Upper lobe of left lung (tissue), 6 donors: ENCODE results near the gene LHX4. TPM values are rescaled to one million over a fixed set of nuclear protein-coding genes. Genes with fewer than 3 reads are reported as not detected.
"Not testable (repeated sequence)": the region's sequence is repeated elsewhere in the genome, so short reads cannot be mapped to it uniquely, and the experiment has no call there.

Experiments used
- ATAC-seq, 2 donors: fragments of 200-7000 bp; cut with Tn5 transposase; one replicate each; pipeline ENCODE4 v1.9.1; 2022; ENCODE audit warnings: mild to moderate bottlenecking in 2 of 2, moderate library complexity in 2 of 2; ENCODE audit not compliant: low FRiP score in 2 of 2
- DNase-seq, 2 donors: peaks; one replicate each; pipeline ENCODE4 v3.0.0-alpha.2; 2019 to 2020
- H3K27ac ChIP-seq, 4 donors: fragments of 200-600 bp; sonication (generic); one replicate each; pipeline ENCODE4 v1.5.1; 2016 to 2019
- H3K27me3 ChIP-seq, 4 donors: fragments of 200-600 bp; sonication (generic); one replicate each; pipeline ENCODE4 v1.5.1; 2017 to 2019
- H3K36me3 ChIP-seq, 4 donors: fragments of 200-600 bp; sonication (generic); one replicate each; pipeline ENCODE4 v1.5.1; 2016 to 2019
- H3K4me1 ChIP-seq, 4 donors: fragments of 200-600 bp; sonication (generic); one replicate each; pipeline ENCODE4 v1.5.1; 2018 to 2019
- H3K4me3 ChIP-seq, 4 donors: fragments of 200-600 bp; sonication (generic); one replicate each; pipeline ENCODE4 v1.5.1; 2017 to 2019; ENCODE audit warnings: mild to moderate bottlenecking in 2 of 4, moderate library complexity in 1 of 4
- H3K9me3 ChIP-seq, 4 donors: fragments of 200-600 bp; sonication (generic); one replicate each; pipeline ENCODE4 v1.5.1; 2018 to 2019
- EP300 ChIP-seq, 4 donors: sonication (generic); formaldehyde crosslinking; IDR thresholded peaks; one replicate each; pipeline ENCODE4 v1.5.1; 2017; ENCODE audit warnings: antibody characterized with exemption in 4 of 4, control low read depth in 2 of 4
- POLR2A ChIP-seq, 4 donors: fragments of 450-650 bp; IDR thresholded peaks; one replicate each; pipeline ENCODE4 v1.5.1; 2016 to 2017; ENCODE audit warnings: antibody characterized with exemption in 4 of 4, mild to moderate bottlenecking in 2 of 4
- POLR2AphosphoS5 ChIP-seq, 2 donors: sonication (generic); formaldehyde crosslinking; IDR thresholded peaks; one replicate each; pipeline ENCODE4 v1.5.1; 2017; ENCODE audit warnings: antibody characterized with exemption in 2 of 2
- WGBS, 2 donors: methylation state at CpG; one replicate each; pipeline ENCODE4 v1.1.5; 2017 to 2018; 5-methylcytosine and 5-hydroxymethylcytosine counted together
- total RNA-seq, 6 donors: library from RNA; depleted of rRNA in 4 of 6; stranded (reverse); fragments of >200 nt in 4 of 6; gene quantifications; one replicate each; pipeline versions ENCODE4 v1.1.0 to v1.2.1, GENCODE V29; 2016 to 2021
- TF ChIP-seq, protein P1 (sequence below), 6 experiments: fragments of 450-650 bp in 4 of 6; fragments of 200-600 bp in 2 of 6; sonication (generic) in 2 of 6; IDR thresholded peaks; one replicate each; pipeline ENCODE4 v1.5.1; 2016 to 2019; ENCODE audit warnings: antibody characterized with exemption in 6 of 6
- donor health status: DM: no; HTN: no; CAD: no; lungs with moderate emphysema.
- donor health status: DM: no; HTN: yes; CAD: no; lungs with severe emphysema.

LHX4 gene
- total RNA-seq, 6 donors from 2014 or later = 0.17 to 1.0 (median 0.30) TPM; not detected in 3

GRCh38 chr1:180199018-180199417 lies 31.0 kb upstream of the LHX4 start:
- DNase-seq = no peak
- H3K27me3 ChIP-seq = no peaks in the 10 kb centered on the region
- 94 to 95% methylated on average over 12 of the region's 12 CpGs for WGBS, 2 donors
- no peak overlapping the region for H3K27ac ChIP-seq
- H3K36me3 ChIP-seq = peaks cover 0 to 56% (median 41%) of the 10 kb centered on the region in 4 donors
- no peaks in the 10 kb centered on the region for H3K9me3 ChIP-seq
- ATAC-seq = no peak
- TF ChIP-seq EP300 (IDR thresholded peaks at IDR 0.05) = no peak
- TF ChIP-seq, protein P1, sequence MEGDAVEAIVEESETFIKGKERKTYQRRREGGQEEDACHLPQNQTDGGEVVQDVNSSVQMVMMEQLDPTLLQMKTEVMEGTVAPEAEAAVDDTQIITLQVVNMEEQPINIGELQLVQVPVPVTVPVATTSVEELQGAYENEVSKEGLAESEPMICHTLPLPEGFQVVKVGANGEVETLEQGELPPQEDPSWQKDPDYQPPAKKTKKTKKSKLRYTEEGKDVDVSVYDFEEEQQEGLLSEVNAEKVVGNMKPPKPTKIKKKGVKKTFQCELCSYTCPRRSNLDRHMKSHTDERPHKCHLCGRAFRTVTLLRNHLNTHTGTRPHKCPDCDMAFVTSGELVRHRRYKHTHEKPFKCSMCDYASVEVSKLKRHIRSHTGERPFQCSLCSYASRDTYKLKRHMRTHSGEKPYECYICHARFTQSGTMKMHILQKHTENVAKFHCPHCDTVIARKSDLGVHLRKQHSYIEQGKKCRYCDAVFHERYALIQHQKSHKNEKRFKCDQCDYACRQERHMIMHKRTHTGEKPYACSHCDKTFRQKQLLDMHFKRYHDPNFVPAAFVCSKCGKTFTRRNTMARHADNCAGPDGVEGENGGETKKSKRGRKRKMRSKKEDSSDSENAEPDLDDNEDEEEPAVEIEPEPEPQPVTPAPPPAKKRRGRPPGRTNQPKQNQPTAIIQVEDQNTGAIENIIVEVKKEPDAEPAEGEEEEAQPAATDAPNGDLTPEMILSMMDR (IDR thresholded peaks at IDR 0.05) = no peak
- no peak for TF ChIP-seq POLR2A (IDR thresholded peaks at IDR 0.05)
- no peak for TF ChIP-seq POLR2AphosphoS5 (IDR thresholded peaks at IDR 0.05)
- no peaks in the 10 kb centered on the region for H3K4me1 ChIP-seq
- no peak overlapping the region for H3K4me3 ChIP-seq

GRCh38 chr1:180201451-180202200 lies 28.4 kb upstream of the LHX4 start:
- ATAC-seq (no peak), DNase-seq (no peak)
- TF ChIP-seq, protein P1 (IDR thresholded peaks at IDR 0.05) = no peak
- TF ChIP-seq POLR2A (IDR thresholded peaks at IDR 0.05) (no peak), EP300 (IDR thresholded peaks at IDR 0.05) (no peak), POLR2AphosphoS5 (IDR thresholded peaks at IDR 0.05) (no peak)
- Histone ChIP-seq H3K4me1 (no peaks in the 10 kb centered on the region), H3K27me3 (no peaks in the 10 kb centered on the region), H3K27ac (no peak overlapping the region), H3K4me3 (no peak overlapping the region), H3K9me3 (no peaks in the 10 kb centered on the region), H3K36me3 (peaks cover 0 to 31% (median 17%) of the 10 kb centered on the region in 4 donors)
- WGBS, 2 donors = 80 to 97% methylated on average over 6 to 7 of the region's 7 CpGs

DNA sequence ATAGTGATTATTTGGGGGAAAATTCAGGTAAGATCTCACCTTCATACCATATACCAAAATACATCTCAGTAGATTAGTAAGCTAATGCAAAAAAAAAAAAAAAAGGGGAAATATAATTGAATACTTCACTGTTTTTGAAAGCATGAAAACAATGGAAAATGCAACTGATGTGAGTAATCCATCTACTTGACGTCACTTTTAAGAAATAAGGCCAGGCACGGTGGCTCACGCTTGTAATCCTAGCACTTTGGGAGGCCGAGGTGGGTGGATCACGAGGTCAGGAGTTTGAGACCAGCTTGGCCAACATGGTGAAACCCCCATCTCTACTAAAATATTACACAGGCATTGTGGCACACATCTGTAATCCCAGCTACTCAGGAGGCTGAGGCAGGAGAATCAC lies 27.5 kb upstream of the LHX4 start:
- H3K36me3 ChIP-seq = peaks cover 0 to 22% (median 11%) of the 10 kb centered on the region in 4 donors
- not testable (repeated sequence) for H3K27me3 ChIP-seq, H3K9me3 ChIP-seq, H3K27ac ChIP-seq, ATAC-seq, DNase-seq, H3K4me3 ChIP-seq, H3K4me1 ChIP-seq
- WGBS, 2 donors = 79 to 87% methylated on average over 5 of the region's 5 CpGs

DNA sequence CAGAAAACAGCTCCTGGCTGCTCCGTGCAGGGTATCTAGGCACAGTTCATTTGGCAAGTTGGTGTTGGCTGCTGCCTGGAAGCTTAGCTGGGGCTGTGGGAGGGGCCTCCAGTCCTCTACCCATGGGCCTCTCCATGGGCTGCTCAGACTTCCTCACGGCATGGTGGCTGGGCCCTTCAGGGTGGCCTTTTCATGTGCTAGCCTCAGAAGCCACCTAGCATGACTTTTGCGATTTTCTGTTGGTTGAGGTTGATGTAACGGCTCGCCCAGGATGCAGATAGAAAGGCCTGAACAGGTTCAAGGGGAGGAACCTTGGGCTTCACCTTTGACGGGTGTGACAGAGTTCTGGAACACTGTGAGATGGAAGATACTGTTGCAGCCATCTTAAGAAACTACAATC lies 25.8 kb upstream of the LHX4 start:
- no peaks in the 10 kb centered on the region for H3K4me1 ChIP-seq
- no peak for TF ChIP-seq EP300 (IDR thresholded peaks at IDR 0.05)
- no peak for TF ChIP-seq POLR2A (IDR thresholded peaks at IDR 0.05)
- TF ChIP-seq, protein P1 (IDR thresholded peaks at IDR 0.05) = no peak
- no peak for TF ChIP-seq POLR2AphosphoS5 (IDR thresholded peaks at IDR 0.05)
- no peak overlapping the region for H3K4me3 ChIP-seq
- ATAC-seq (no peak), DNase-seq (no peak)
- H3K36me3 ChIP-seq = peaks cover 0 to 7% (median under 1%) of the 10 kb centered on the region in 4 donors
- H3K27me3 ChIP-seq = no peaks in the 10 kb centered on the region
- 85 to 87% methylated on average over 6 of the region's 6 CpGs for WGBS, 2 donors
- H3K27ac ChIP-seq = no peak overlapping the region
- no peaks in the 10 kb centered on the region for H3K9me3 ChIP-seq

DNA sequence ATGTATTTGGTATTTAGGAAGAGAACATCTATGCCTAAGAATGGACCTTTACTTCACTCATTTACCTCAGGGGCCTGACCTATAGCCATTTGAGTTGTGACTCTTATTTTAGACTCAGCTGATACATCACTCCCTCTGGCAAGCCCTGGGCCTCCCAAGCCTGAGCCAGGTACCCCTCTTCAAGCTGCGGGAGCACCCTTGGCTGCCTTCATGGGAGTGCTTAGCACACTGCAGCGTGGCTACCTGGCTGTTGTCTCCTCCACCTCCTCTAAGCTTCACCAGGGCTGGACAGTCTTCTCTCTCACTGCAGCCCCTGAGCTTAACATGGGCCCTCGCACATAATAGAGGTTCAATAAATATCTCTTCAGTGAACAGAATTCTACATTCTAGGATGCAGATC lies 23.5 kb upstream of the LHX4 start:
- TF ChIP-seq POLR2AphosphoS5 (IDR thresholded peaks at IDR 0.05) = no peak
- no peak for TF ChIP-seq EP300 (IDR thresholded peaks at IDR 0.05)
- no peak for TF ChIP-seq POLR2A (IDR thresholded peaks at IDR 0.05)
- TF ChIP-seq, protein P1 (IDR thresholded peaks at IDR 0.05) = no peak
- no peak for DNase-seq
- Histone ChIP-seq H3K36me3 (no peaks in the 10 kb centered on the region), H3K9me3 (no peaks in the 10 kb centered on the region), H3K4me3 (no peak overlapping the region), H3K27ac (no peak overlapping the region), H3K27me3 (no peaks in the 10 kb centered on the region), H3K4me1 (no peaks in the 10 kb centered on the region)
- no peak for ATAC-seq
- WGBS, 2 donors = 90% methylated on average over 3 of the region's 3 CpGs
